GM23248 (cell line): ENCODE results near the gene RAB3IL1.

Experiments used
- EZH2 ChIP-seq: fragments of 200-600 bp; sonication (generic); IDR thresholded peaks from 2 replicates; pipeline ENCODE4 v1.6.1; 2018; ENCODE audit warnings: antibody characterized with exemption, mild to moderate bottlenecking; ENCODE audit not compliant: insufficient read depth, poor library complexity, severe bottlenecking
- EZH2phosphoT487 ChIP-seq: fragments of 200-600 bp; sonication (generic); IDR thresholded peaks from 2 replicates; pipeline ENCODE4 v1.6.1; 2018; ENCODE audit warnings: antibody characterized with exemption, moderate library complexity, mild to moderate bottlenecking, low read depth; ENCODE audit not compliant: insufficient read depth

DNA sequence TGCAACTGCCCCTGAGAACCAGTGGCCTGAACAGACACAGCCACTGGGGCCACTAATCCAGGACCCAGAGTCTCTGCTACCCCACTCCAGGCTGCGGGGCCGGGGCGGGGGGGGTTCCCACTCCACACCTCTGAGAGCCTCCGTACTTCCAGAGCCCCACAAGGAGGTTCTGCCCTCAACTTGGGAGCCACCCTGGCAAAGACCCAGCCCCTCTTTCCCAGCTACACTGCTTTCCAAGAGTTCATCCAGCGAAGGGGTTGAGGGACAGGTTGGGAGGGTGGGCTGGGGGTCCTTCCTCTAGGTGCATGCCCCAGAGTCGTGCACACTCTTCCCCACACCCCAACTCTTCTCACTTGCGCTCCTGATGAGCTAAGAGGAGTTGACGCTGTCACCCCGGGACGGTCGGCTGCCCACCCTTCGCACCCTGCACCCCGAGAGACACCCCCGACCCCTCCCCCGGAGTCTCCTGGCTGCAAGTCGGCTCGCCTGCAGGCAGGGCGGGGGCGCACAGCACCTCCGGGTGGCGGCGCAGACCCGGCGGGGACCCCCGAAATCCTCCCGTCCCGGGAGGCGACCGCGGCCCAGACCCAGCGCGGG is 531 bp downstream of the RAB3IL1 start:
- no peak for TF ChIP-seq EZH2
- no peak for TF ChIP-seq EZH2phosphoT487
